Stomach (tissue), 4 donors: Measurements from ENCODE around the gene KCNIP3.

Source experiments
- POLR2AphosphoS5 ChIP-seq, 3 donors: sonication (generic); formaldehyde crosslinking; IDR thresholded peaks; one replicate each; pipeline ENCODE4 v1.6.1; 2016; ENCODE audit warnings: antibody characterized with exemption in 3 of 3
- TF ChIP-seq, protein P1 (sequence below), 7 experiments: fragments of 450-650 bp in 4 of 7; fragments of 200-600 bp in 3 of 7; sonication (generic) in 3 of 7; IDR thresholded peaks; one replicate each; pipeline ENCODE4 v1.5.1; 2016 to 2019; ENCODE audit warnings: antibody characterized with exemption in 7 of 7, control low read depth in 2 of 7, mild to moderate bottlenecking in 1 of 7

DNA sequence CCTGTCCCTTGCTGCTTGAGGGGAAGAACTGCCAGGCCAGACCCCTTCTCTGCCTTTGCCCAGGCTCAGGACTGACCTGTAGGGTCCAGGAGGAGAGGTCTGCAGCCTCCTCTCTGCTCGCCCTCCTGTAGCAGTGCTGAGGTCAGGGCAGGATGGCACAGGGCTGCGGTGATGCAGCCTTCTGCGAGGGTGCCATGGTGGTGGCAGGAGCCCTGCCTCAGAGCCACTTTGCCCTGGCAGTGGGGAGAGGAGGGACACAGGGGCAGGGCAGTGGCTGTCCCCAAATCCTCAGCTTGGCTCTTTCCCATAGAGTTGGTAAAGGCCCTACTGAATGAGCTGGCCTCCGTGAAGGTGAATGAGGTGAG lies 22.0 kb upstream of the KCNIP3 start:
- TF ChIP-seq, protein P1, sequence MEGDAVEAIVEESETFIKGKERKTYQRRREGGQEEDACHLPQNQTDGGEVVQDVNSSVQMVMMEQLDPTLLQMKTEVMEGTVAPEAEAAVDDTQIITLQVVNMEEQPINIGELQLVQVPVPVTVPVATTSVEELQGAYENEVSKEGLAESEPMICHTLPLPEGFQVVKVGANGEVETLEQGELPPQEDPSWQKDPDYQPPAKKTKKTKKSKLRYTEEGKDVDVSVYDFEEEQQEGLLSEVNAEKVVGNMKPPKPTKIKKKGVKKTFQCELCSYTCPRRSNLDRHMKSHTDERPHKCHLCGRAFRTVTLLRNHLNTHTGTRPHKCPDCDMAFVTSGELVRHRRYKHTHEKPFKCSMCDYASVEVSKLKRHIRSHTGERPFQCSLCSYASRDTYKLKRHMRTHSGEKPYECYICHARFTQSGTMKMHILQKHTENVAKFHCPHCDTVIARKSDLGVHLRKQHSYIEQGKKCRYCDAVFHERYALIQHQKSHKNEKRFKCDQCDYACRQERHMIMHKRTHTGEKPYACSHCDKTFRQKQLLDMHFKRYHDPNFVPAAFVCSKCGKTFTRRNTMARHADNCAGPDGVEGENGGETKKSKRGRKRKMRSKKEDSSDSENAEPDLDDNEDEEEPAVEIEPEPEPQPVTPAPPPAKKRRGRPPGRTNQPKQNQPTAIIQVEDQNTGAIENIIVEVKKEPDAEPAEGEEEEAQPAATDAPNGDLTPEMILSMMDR (IDR thresholded peaks at IDR 0.05): no peak
- no peak for TF ChIP-seq POLR2AphosphoS5 (IDR thresholded peaks at IDR 0.05)
